GM19193 (cell line): ENCODE measurements around the gene SLC38A10.

ENCODE experiments used
- POLR2A ChIP-seq: IDR thresholded peaks from 4 replicates; pipeline ENCODE4 v1.6.1; 2011; ENCODE audit not compliant: insufficient read depth, insufficient read length; ENCODE audit errors: extremely low read depth

Gene SLC38A10

GRCh38 chr17:81333616-81334368 is 38.7 kb upstream of the SLC38A10 start:
- TF ChIP-seq POLR2A: no peak

- TF ChIP-seq POLR2A: no peak
These were observed 37.9 kb upstream of the SLC38A10 start for GRCh38 chr17:81332914-81333528.

GRCh38 chr17:81332118-81332834 is 37.2 kb upstream of the SLC38A10 start:
- no peak for TF ChIP-seq POLR2A

GRCh38 chr17:81331527-81332043 is 36.5 kb upstream of the SLC38A10 start:
- TF ChIP-seq POLR2A: no peak

GRCh38 chr17:81330884-81331245 is 35.8 kb upstream of the SLC38A10 start:
- TF ChIP-seq POLR2A: no peak

GRCh38 chr17:81329927-81330883 is 35.1 kb upstream of the SLC38A10 start:
- TF ChIP-seq POLR2A: no peak

GRCh38 chr17:81328978-81329926 is 34.1 kb upstream of the SLC38A10 start:
- TF ChIP-seq POLR2A: no peak

- no peak for TF ChIP-seq POLR2A
These were observed 33.4 kb upstream of the SLC38A10 start for GRCh38 chr17:81328489-81328888.

GRCh38 chr17:81325714-81326358 is 30.7 kb upstream of the SLC38A10 start:
- no peak for TF ChIP-seq POLR2A

- TF ChIP-seq POLR2A: no peak
These were observed 30.0 kb upstream of the SLC38A10 start for GRCh38 chr17:81324851-81325713.

GRCh38 chr17:81324177-81324850 is 29.2 kb upstream of the SLC38A10 start:
- no peak for TF ChIP-seq POLR2A

GRCh38 chr17:81323411-81323868 is 28.3 kb upstream of the SLC38A10 start:
- no peak for TF ChIP-seq POLR2A

GRCh38 chr17:81323083-81323369 is 27.9 kb upstream of the SLC38A10 start:
- TF ChIP-seq POLR2A: no peak
